ENCODE results near the gene NCKAP5. TPM values are rescaled to one million over a fixed set of nuclear protein-coding genes. Genes with fewer than 3 reads are reported as not detected.
A peak's percentile ranks its signal among the peaks of the same experiment; 100 is the strongest.

Gene NCKAP5
- total and polyA plus RNA-seq, 2 of the 8 experiments (the other 6 are each of a cell fraction or from before 2014, with no cell fraction given), result 0.27 to 0.86 TPM

- TF ChIP-seq CHD7 (IDR thresholded peaks at IDR 0.05; ENCODE audit: insufficient replicate concordance, low read length) (no peak), MAFK (IDR thresholded peaks at IDR 0.05; ENCODE audit: low read depth, low read length) (0 out of 2 replicates have a peak, but pooled peaks have one; percentile 21), SUZ12 (IDR thresholded peaks at IDR 0.05; ENCODE audit: low read length) (no peak), BACH1 (IDR thresholded peaks at IDR 0.05; ENCODE audit: low read length) (peak; percentile 68), SP2 (IDR thresholded peaks at IDR 0.05; ENCODE audit: low read length) (no peak), CHD2 (IDR thresholded peaks at IDR 0.05; ENCODE audit: low read length) (no peak), CREB1 (IDR thresholded peaks at IDR 0.05) (no peak)
- TF ChIP-seq, protein P1, sequence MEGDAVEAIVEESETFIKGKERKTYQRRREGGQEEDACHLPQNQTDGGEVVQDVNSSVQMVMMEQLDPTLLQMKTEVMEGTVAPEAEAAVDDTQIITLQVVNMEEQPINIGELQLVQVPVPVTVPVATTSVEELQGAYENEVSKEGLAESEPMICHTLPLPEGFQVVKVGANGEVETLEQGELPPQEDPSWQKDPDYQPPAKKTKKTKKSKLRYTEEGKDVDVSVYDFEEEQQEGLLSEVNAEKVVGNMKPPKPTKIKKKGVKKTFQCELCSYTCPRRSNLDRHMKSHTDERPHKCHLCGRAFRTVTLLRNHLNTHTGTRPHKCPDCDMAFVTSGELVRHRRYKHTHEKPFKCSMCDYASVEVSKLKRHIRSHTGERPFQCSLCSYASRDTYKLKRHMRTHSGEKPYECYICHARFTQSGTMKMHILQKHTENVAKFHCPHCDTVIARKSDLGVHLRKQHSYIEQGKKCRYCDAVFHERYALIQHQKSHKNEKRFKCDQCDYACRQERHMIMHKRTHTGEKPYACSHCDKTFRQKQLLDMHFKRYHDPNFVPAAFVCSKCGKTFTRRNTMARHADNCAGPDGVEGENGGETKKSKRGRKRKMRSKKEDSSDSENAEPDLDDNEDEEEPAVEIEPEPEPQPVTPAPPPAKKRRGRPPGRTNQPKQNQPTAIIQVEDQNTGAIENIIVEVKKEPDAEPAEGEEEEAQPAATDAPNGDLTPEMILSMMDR (IDR thresholded peaks at IDR 0.05; ENCODE audit: control extremely low read depth in 1 of 3, insufficient read depth in 1 of 3, low read depth in 1 of 3, low read length in 3 of 3), result no peak
These were observed 303.3 kb downstream of the NCKAP5 start (continued) for GRCh38 chr2:133264989-133265401.
